Measurements from ENCODE around the gene PDLIM5.

PDLIM5 gene

GRCh38 chr4:94408549-94409374, 43.0 kb upstream of the PDLIM5 start:
- no peak for TF ChIP-seq CTCF (IDR thresholded peaks at IDR 0.05)
- Mint-ChIP-seq H3K4me3 (no peak overlapping the region), H3K36me3 (ENCODE audit: low read depth) (no peaks in the 10 kb centered on the region), H3K27me3 (ENCODE audit: low read depth, poor library complexity) (no peaks in the 10 kb centered on the region), H3K9me3 (no peaks in the 10 kb centered on the region), H3K27ac (no peak overlapping the region), H3K4me1 (peaks cover 48% of the 10 kb centered on the region)
- DNase-seq, result no peak

GRCh38 chr4:94409375-94409679, 42.4 kb upstream of the PDLIM5 start:
- TF ChIP-seq CTCF (IDR thresholded peaks at IDR 0.05), result no peak
- H3K4me1 Mint-ChIP-seq, result peaks cover 48% of the 10 kb centered on the region
- no peak overlapping the region for H3K4me3 Mint-ChIP-seq
- no peaks in the 10 kb centered on the region for H3K27me3 Mint-ChIP-seq (ENCODE audit: low read depth, poor library complexity)
- H3K27ac Mint-ChIP-seq, result no peak overlapping the region
- peaks cover 3% of the 10 kb centered on the region for H3K36me3 Mint-ChIP-seq (ENCODE audit: low read depth)
- peaks cover 5% of the 10 kb centered on the region for H3K9me3 Mint-ChIP-seq
- DNase-seq, result no peak

GRCh38 chr4:94409962-94410361, 41.8 kb upstream of the PDLIM5 start:
- Mint-ChIP-seq H3K4me1 (peaks cover 48% of the 10 kb centered on the region), H3K27me3 (ENCODE audit: low read depth, poor library complexity) (no peaks in the 10 kb centered on the region), H3K27ac (no peak overlapping the region), H3K4me3 (no peak overlapping the region), H3K9me3 (peaks cover 10% of the 10 kb centered on the region), H3K36me3 (ENCODE audit: low read depth) (peaks cover 5% of the 10 kb centered on the region)
- DNase-seq, result no peak
- no peak for TF ChIP-seq CTCF (IDR thresholded peaks at IDR 0.05)

GRCh38 chr4:94410678-94411206, 41.0 kb upstream of the PDLIM5 start:
- H3K27ac Mint-ChIP-seq, result no peak overlapping the region

GRCh38 chr4:94411296-94411695, 40.4 kb upstream of the PDLIM5 start:
- Mint-ChIP-seq H3K27ac (no peak overlapping the region), H3K9me3 (peaks cover 22% of the 10 kb centered on the region), H3K4me3 (no peak overlapping the region), H3K27me3 (ENCODE audit: low read depth, poor library complexity) (no peaks in the 10 kb centered on the region), H3K4me1 (peaks cover 48% of the 10 kb centered on the region), H3K36me3 (ENCODE audit: low read depth) (peaks cover 7% of the 10 kb centered on the region)
- no peak for DNase-seq
- no peak for TF ChIP-seq CTCF (IDR thresholded peaks at IDR 0.05)

More at GRCh38 chr4:94410678-94411206, 41.0 kb upstream of the PDLIM5 start:
- H3K9me3 Mint-ChIP-seq, result peaks cover 16% of the 10 kb centered on the region
- H3K27me3 Mint-ChIP-seq (ENCODE audit: low read depth, poor library complexity), result no peaks in the 10 kb centered on the region
- peaks cover 5% of the 10 kb centered on the region for H3K36me3 Mint-ChIP-seq (ENCODE audit: low read depth)
- H3K4me1 Mint-ChIP-seq, result peaks cover 48% of the 10 kb centered on the region
- H3K4me3 Mint-ChIP-seq, result no peak overlapping the region
- no peak for TF ChIP-seq CTCF (IDR thresholded peaks at IDR 0.05)
- no peak for DNase-seq

All from nephron progenitor cell (in vitro differentiated cells).